Measurements from ENCODE around the gene COL23A1.

Gene COL23A1

DNA sequence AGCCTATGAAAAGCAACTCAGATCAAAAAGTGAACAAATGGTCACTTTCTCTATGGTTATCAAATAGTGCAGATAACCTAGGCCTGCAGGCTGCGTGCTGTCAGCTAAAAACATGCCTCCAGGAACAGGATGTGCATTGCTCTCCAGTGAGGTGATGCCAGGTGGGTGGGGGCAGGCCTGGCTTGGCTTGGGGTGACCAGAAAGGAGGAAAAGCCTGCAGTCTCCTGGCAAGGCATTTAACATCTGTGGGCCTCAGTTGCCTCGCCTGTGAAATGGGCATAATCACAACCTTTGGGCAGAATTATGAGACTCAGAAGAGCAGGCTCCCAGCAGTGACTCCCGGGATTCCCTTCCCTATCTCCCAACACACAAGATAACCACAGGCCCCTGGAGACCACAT is 135.9 kb downstream of the COL23A1 start:
- DNase-seq = no peak
- in situ Hi-C loops (cut with MboI; ENCODE audit: low pct_unique_long_range_greater_than_20kb, low sequenced_read_pairs) = no loop called here

GRCh38 chr5:178453224-178453623 is 137.0 kb downstream of the COL23A1 start:
- in situ Hi-C loops (cut with MboI; ENCODE audit: low pct_unique_long_range_greater_than_20kb, low sequenced_read_pairs) = no loop called here
- no peak for DNase-seq

GRCh38 chr5:178450121-178451028 is 139.8 kb downstream of the COL23A1 start:
- no peak for DNase-seq
- in situ Hi-C loops (cut with MboI; ENCODE audit: low pct_unique_long_range_greater_than_20kb, low sequenced_read_pairs) = no loop called here

DNA sequence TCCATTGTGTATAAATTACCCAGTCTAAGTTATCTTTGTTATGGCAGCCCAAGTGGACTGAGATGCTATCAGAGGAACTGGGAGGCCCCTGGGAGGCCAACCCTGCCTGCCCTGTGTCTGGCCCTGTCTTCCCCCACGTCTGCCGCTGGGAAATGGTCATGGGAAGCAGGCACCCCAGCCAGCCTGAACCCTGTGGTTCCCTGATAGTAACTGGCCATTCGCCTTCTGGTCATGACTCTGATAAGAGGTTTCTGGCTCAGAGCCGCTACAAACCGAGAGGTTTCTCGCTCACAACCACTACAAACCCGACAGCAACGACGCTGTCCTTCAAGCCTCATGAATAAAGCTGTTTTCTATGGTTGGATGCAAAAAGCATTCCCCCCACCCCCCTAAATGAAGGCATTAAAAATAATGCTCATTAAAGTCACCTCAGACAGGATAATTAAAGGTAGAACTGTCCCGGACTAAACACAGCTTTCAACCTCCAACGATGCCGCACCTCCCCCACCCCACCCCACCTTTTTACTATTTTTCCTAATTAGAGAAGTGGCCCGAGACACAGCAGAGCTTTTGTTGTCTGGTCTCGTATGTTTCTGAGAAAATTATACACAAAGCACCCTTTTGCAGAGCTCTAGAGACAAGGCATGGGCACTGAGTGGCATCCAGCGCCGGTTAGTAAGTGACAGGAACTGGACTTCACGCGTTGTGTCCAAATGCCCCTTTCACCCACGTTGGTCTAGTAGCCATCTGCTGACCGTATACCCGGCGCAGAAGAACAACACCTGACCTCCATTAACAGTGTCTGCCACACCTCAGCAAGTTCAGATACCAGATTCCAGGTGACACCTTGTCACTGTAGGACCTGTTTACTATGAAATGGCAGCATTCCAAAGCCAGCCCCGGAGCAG is 140.8 kb downstream of the COL23A1 start:
- DNase-seq = no peak
- in situ Hi-C loops (cut with MboI; ENCODE audit: low pct_unique_long_range_greater_than_20kb, low sequenced_read_pairs) = no loop called here

DNA sequence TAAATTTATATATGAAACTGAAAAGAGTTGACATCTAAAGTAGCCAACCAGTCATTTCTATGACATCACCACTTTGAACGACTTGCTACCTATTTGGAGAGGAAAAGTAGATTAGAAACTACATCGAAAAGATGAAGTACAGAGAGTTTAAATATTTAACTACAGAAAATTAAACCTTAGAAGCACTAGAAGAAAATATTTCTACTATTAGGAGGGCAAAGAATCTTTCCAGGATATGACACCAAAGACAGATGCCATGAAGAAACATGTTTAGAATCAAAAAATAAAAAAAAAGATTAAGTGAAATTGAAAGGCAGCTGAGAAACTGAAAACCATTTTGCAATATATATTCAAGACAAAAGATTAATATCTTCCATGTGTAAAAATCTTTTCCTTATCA is 144.7 kb downstream of the COL23A1 start:
- in situ Hi-C loops (cut with MboI; ENCODE audit: low pct_unique_long_range_greater_than_20kb, low sequenced_read_pairs) = no loop called here
- no peak for DNase-seq

- in situ Hi-C loops (cut with MboI; ENCODE audit: low pct_unique_long_range_greater_than_20kb, low sequenced_read_pairs) = no loop called here
- DNase-seq = no peak
Measured at GRCh38 chr5:178442405-178443257, 147.6 kb downstream of the COL23A1 start.

DNA sequence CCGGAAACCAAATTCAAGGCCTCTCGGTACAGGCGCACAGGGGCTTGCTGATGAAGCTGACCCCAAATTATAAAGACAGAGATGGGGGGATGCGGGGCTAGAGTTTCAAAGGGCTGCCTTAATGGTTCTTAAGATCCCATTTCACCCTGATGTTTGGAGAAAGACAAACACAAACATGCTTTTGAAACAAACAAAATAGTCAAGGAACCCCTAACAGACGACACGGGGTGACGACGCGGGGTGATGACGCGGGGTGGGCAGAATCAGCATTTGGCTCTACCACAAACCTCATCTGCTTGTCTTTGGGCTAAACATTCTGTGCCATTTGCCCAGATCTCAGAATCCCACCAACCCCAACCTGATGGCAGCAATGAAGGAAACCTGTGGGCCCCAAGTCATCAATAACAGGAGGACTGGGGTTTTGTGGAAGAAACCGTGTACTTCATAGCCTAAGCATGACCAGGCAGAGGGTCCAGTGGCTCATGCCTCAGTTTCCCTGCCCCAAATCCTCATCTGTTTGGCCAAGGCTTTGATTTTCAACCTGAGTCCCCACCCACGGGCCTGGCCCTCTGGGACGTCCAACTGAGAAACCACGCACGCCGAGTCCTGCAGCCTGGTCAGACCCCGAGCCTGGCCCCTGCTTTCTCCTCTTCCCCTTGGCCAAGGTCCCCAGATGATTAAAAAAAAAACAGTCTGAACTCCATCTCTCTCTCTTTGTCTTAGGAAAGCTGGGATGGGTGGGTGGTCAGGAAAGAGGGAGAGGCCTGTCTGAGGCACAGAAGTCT is 148.5 kb downstream of the COL23A1 start:
- in situ Hi-C loops (cut with MboI; ENCODE audit: low pct_unique_long_range_greater_than_20kb, low sequenced_read_pairs) = no loop called here
- no peak for DNase-seq

GRCh38 chr5:178440181-178440580 is 150.0 kb downstream of the COL23A1 start:
- no peak for DNase-seq
- in situ Hi-C loops (cut with MboI; ENCODE audit: low pct_unique_long_range_greater_than_20kb, low sequenced_read_pairs) = no loop called here

GRCh38 chr5:178439493-178440180 is 150.6 kb downstream of the COL23A1 start:
- no peak for DNase-seq
- in situ Hi-C loops (cut with MboI; ENCODE audit: low pct_unique_long_range_greater_than_20kb, low sequenced_read_pairs) = no loop called here

DNA sequence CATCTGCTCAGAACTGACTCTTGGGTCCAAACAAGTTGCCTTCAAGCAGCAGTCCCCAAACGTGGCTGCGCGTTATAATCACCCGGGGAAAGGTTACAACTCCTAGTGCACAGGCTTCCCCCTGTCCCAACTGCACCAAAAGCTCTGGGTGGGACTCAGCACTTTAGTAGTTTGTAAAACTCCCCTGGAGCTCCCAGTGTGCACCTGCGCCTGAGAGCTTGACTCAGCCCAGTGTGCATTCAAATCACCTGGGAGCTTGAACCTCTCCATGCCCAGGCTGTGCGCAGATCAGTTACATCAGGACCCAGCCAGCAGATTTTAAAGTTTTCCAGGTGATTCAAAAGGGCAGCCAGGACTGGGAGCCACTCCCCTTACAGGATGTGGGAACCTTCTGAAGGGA is 151.4 kb downstream of the COL23A1 start:
- in situ Hi-C loops (cut with MboI; ENCODE audit: low pct_unique_long_range_greater_than_20kb, low sequenced_read_pairs) = no loop called here
- no peak for DNase-seq

DNA sequence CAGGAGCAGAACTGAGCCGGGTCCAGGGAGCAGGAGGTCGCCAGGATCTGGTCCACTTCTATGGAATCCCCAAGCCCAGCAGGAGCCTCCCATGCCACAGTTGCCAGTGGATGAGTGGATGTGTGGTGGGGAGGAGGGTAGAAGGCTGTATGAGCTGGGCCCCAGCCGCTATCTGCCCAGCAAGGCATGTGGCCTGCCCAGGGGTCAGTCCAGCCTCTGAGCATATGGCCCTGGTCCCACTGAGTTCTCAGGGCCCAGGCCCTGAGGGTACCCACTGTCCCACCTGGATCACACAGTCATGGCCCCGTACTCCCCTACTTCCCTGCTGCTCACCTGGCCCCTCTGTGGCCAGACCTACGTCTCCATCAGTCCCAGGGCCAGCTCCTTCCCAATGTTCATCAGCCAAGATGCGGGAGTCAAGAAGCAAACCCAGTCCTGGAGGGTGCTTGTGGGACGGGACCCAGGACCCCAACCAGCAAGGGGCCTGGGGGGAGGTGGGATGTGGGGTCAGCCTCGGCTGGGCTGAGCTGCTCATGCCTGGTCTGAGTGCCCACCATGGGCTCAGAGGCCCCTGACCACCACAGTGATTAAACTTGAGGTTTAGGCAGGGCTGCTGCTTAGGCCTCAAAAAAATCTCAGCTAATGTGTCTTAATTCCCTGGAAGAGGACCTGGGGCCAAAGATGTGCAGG is 152.7 kb downstream of the COL23A1 start:
- DNase-seq = no peak
- in situ Hi-C loops (cut with MboI; ENCODE audit: low pct_unique_long_range_greater_than_20kb, low sequenced_read_pairs) = no loop called here

GRCh38 chr5:178436326-178436940 is 153.8 kb downstream of the COL23A1 start:
- in situ Hi-C loops (cut with MboI; ENCODE audit: low pct_unique_long_range_greater_than_20kb, low sequenced_read_pairs) = no loop called here
- DNase-seq = no peak

- no peak for DNase-seq
- in situ Hi-C loops (cut with MboI; ENCODE audit: low pct_unique_long_range_greater_than_20kb, low sequenced_read_pairs) = no loop called here
Measured at GRCh38 chr5:178435321-178436238, 154.6 kb downstream of the COL23A1 start.

DNA sequence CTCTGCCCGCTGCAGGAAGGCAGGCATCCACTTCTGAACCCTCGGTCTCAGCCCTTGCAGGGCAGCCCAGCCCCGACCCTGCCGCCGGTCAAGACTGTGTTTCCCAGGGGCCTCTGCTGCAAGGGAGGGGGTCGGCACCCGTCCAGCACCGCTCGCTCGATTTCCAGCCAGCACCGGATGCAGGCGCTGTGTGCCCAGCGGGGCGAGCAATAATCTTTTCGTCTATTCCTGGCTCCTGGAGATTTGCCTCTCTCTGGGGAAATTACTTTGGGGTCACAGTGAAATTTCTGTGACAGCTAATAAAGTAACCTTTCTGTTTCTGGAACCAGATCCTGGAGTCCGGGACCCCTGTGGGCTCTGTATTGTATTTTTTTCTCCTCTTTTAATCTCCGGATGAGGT is 155.3 kb downstream of the COL23A1 start:
- in situ Hi-C loops (cut with MboI; ENCODE audit: low pct_unique_long_range_greater_than_20kb, low sequenced_read_pairs) = no loop called here
- no peak for DNase-seq

- DNase-seq = no peak
- in situ Hi-C loops (cut with MboI; ENCODE audit: low pct_unique_long_range_greater_than_20kb, low sequenced_read_pairs) = no loop called here
Measured at GRCh38 chr5:178434016-178434761, 156.0 kb downstream of the COL23A1 start.

Measured in KBM-7 (cell line).